SW 1271 (cell line): ENCODE results near the gene POLR3B.
"Not testable (repeated sequence)": the region's sequence is repeated elsewhere in the genome, so short reads cannot be mapped to it uniquely, and the experiment has no call there.

Experiments used
- DNase-seq, 2 experiments: peaks; one replicate each; lab custom pipeline; 2025; lab: John Stamatoyannopoulos, UW

The POLR3B gene

GRCh38 chr12:106461730-106462129 lies 104.2 kb downstream of the POLR3B start:
- DNase-seq: no peak

- not testable (repeated sequence) for DNase-seq
Observed at GRCh38 chr12:106465605-106466004, 108.1 kb downstream of the POLR3B start.

GRCh38 chr12:106475662-106476061 lies 118.1 kb downstream of the POLR3B start:
- DNase-seq: not testable (repeated sequence)

- not testable (repeated sequence) for DNase-seq
Observed at GRCh38 chr12:106477627-106478026, 120.1 kb downstream of the POLR3B start.

- DNase-seq: no peak
Observed at GRCh38 chr12:106480251-106480650, 122.7 kb downstream of the POLR3B start.

GRCh38 chr12:106481246-106481645 lies 123.7 kb downstream of the POLR3B start:
- DNase-seq: no peak

- no peak for DNase-seq
Observed at GRCh38 chr12:106487664-106488063, 130.1 kb downstream of the POLR3B start.

- DNase-seq: no peak
Observed at GRCh38 chr12:106488884-106489283, 131.3 kb downstream of the POLR3B start.

GRCh38 chr12:106490264-106490663 lies 132.7 kb downstream of the POLR3B start:
- no peak for DNase-seq

GRCh38 chr12:106492857-106493256 lies 135.3 kb downstream of the POLR3B start:
- DNase-seq: no peak

GRCh38 chr12:106493531-106493930 lies 136.0 kb downstream of the POLR3B start:
- no peak for DNase-seq

GRCh38 chr12:106495354-106495965 lies 137.9 kb downstream of the POLR3B start:
- no peak for DNase-seq

- no peak for DNase-seq
Observed at GRCh38 chr12:106498056-106498455, 140.5 kb downstream of the POLR3B start.

- no peak for DNase-seq
Observed at GRCh38 chr12:106499628-106500027, 142.1 kb downstream of the POLR3B start.

- DNase-seq: no peak
Observed at GRCh38 chr12:106506691-106507090, 149.1 kb downstream of the POLR3B start.

GRCh38 chr12:106508966-106509365 lies 151.4 kb downstream of the POLR3B start:
- DNase-seq: no peak

- DNase-seq: no peak
Observed at GRCh38 chr12:106511365-106511764, 153.8 kb downstream of the POLR3B start.

GRCh38 chr12:106517314-106517713 lies 159.8 kb downstream of the POLR3B start:
- no peak for DNase-seq

GRCh38 chr12:106519607-106520021 lies 162.1 kb downstream of the POLR3B start:
- DNase-seq: no peak

- no peak for DNase-seq
Observed at GRCh38 chr12:106521901-106522300, 164.4 kb downstream of the POLR3B start.

- no peak for DNase-seq
Observed at GRCh38 chr12:106522708-106523107, 165.2 kb downstream of the POLR3B start.

GRCh38 chr12:106527356-106527755 lies 169.8 kb downstream of the POLR3B start:
- peak; percentile 29 to 49 for DNase-seq

GRCh38 chr12:106541201-106541600 lies 183.7 kb downstream of the POLR3B start:
- no peak for DNase-seq

- DNase-seq: no peak
Observed at GRCh38 chr12:106551410-106551809, 193.9 kb downstream of the POLR3B start.
